ENCODE data around the gene HERPUD1.
A peak's percentile ranks its signal among the peaks of the same experiment; 100 is the strongest.

HERPUD1 gene

GRCh38 chr16:56888806-56889205 lies 43.1 kb upstream of the HERPUD1 start:
- H3K9me2 ChIP-seq (replicated peaks; ENCODE audit: insufficient read depth, low read length): no peaks in the 10 kb centered on the region
- H3K4me1 ChIP-seq (ENCODE audit: low read length): peaks cover 6% of the 10 kb centered on the region
- no peaks in the 10 kb centered on the region for H3K79me2 ChIP-seq (ENCODE audit: low read length)
- TF ChIP-seq CTCF (IDR thresholded peaks at IDR 0.05; ENCODE audit: low read length) (peak; percentile 12; the same call in 1 of the 2 replicates), EZH2phosphoT487 (IDR thresholded peaks at IDR 0.05; ENCODE audit: low read length) (no peak)
- H2AFZ ChIP-seq (ENCODE audit: low read length): peak overlapping the region; percentile 9
- peak; percentile 36 for DNase-seq
- no peaks in the 10 kb centered on the region; the same call in 1 of the 2 replicates for H3F3A ChIP-seq (ENCODE audit: insufficient read depth, low read length)
- no peaks in the 10 kb centered on the region for H3K27me3 ChIP-seq (replicated peaks; ENCODE audit: insufficient read depth, low read length)
- no peak overlapping the region for H3K9ac ChIP-seq (ENCODE audit: low read length)
- H3K27ac ChIP-seq (ENCODE audit: low read length): peak overlapping the region; percentile 34; the same call in 1 of the 2 replicates
- no peaks in the 10 kb centered on the region for H3K9me3 ChIP-seq (replicated peaks; ENCODE audit: insufficient read depth, low read length)
- no peak overlapping the region for H3K4me3 ChIP-seq (ENCODE audit: low read length)
- H3K36me3 ChIP-seq (replicated peaks; ENCODE audit: insufficient read depth, low read length): no peaks in the 10 kb centered on the region
- H3K4me2 ChIP-seq (ENCODE audit: low read depth, low read length): peak overlapping the region; percentile 7; the same call in 1 of the 2 replicates
- no peaks in the 10 kb centered on the region for H4K20me1 ChIP-seq (ENCODE audit: insufficient read depth, low read length)

GRCh38 chr16:56889206-56889605 lies 42.7 kb upstream of the HERPUD1 start:
- H3K9me3 ChIP-seq (replicated peaks; ENCODE audit: insufficient read depth, low read length): no peaks in the 10 kb centered on the region

GRCh38 chr16:56891685-56892084 lies 40.3 kb upstream of the HERPUD1 start:
- Histone ChIP-seq H3K27ac (ENCODE audit: low read length) (no peak overlapping the region), H3K36me3 (replicated peaks; ENCODE audit: insufficient read depth, low read length) (no peaks in the 10 kb centered on the region), H3F3A (ENCODE audit: insufficient read depth, low read length) (no peaks in the 10 kb centered on the region; the same call in 1 of the 2 replicates), H3K4me3 (ENCODE audit: low read length) (no peak overlapping the region), H3K9me2 (replicated peaks; ENCODE audit: insufficient read depth, low read length) (no peaks in the 10 kb centered on the region), H3K27me3 (replicated peaks; ENCODE audit: insufficient read depth, low read length) (no peaks in the 10 kb centered on the region), H4K20me1 (ENCODE audit: insufficient read depth, low read length) (no peaks in the 10 kb centered on the region), H3K9ac (ENCODE audit: low read length) (no peak overlapping the region), H3K9me3 (replicated peaks; ENCODE audit: insufficient read depth, low read length) (no peaks in the 10 kb centered on the region), H3K4me1 (ENCODE audit: low read length) (peaks cover 7% of the 10 kb centered on the region), H3K79me2 (ENCODE audit: low read length) (no peaks in the 10 kb centered on the region), H2AFZ (ENCODE audit: low read length) (no peak overlapping the region), H3K4me2 (ENCODE audit: low read depth, low read length) (no peak overlapping the region)
- no peak for DNase-seq
- TF ChIP-seq EZH2 (optimal IDR thresholded peaks at IDR 0.05; ENCODE audit: low read depth, low read length): no peak
- TF ChIP-seq CTCF (IDR thresholded peaks at IDR 0.05; ENCODE audit: low read length): no peak
- no peak for TF ChIP-seq EZH2phosphoT487 (IDR thresholded peaks at IDR 0.05; ENCODE audit: low read length)

More at GRCh38 chr16:56889206-56889605, 42.7 kb upstream of the HERPUD1 start:
- Histone ChIP-seq H3K27ac (ENCODE audit: low read length) (peak overlapping the region; percentile 34; the same call in 1 of the 2 replicates), H3K9me2 (replicated peaks; ENCODE audit: insufficient read depth, low read length) (no peaks in the 10 kb centered on the region), H2AFZ (ENCODE audit: low read length) (peak overlapping the region; percentile 9), H3K4me2 (ENCODE audit: low read depth, low read length) (peak overlapping the region; percentile 7; the same call in 1 of the 2 replicates), H4K20me1 (ENCODE audit: insufficient read depth, low read length) (no peaks in the 10 kb centered on the region), H3K9ac (ENCODE audit: low read length) (no peak overlapping the region), H3K4me1 (ENCODE audit: low read length) (peaks cover 6% of the 10 kb centered on the region), H3F3A (ENCODE audit: insufficient read depth, low read length) (no peaks in the 10 kb centered on the region; the same call in 1 of the 2 replicates), H3K27me3 (replicated peaks; ENCODE audit: insufficient read depth, low read length) (no peaks in the 10 kb centered on the region), H3K79me2 (ENCODE audit: low read length) (no peaks in the 10 kb centered on the region), H3K36me3 (replicated peaks; ENCODE audit: insufficient read depth, low read length) (no peaks in the 10 kb centered on the region), H3K4me3 (ENCODE audit: low read length) (no peak overlapping the region)
- no peak for TF ChIP-seq CTCF (IDR thresholded peaks at IDR 0.05; ENCODE audit: low read length)
- TF ChIP-seq EZH2phosphoT487 (IDR thresholded peaks at IDR 0.05; ENCODE audit: low read length): no peak
- no peak for TF ChIP-seq EZH2 (optimal IDR thresholded peaks at IDR 0.05; ENCODE audit: low read depth, low read length)
- DNase-seq: no peak

Measured in MM.1S (cell line).